Heart left ventricle (tissue), 13 donors: ENCODE results near the gene NCL.

Source experiments
- CTCF ChIP-seq, 12 donors: fragments of 200-600 bp; sonication (generic) in 4 of 12; IDR thresholded peaks; one replicate each; pipeline versions ENCODE4 v1.5.0 to v1.8.0; 2018 to 2022; ENCODE audit warnings: antibody characterized with exemption in 12 of 12, mild to moderate bottlenecking in 5 of 12
- POLR2A ChIP-seq, 2 donors: fragments of 450-650 bp; IDR thresholded peaks; one replicate each; pipeline ENCODE4 v1.6.1; 2017; ENCODE audit warnings: antibody characterized with exemption in 2 of 2, mild to moderate bottlenecking in 2 of 2, moderate library complexity in 2 of 2
- donor health status: ischemic (EF 13 %, LVEDD 7.1; RV severe dilation, severe dysfunction).
- donor health status: DM: no; HTN: yes; CAD: no.
- donor health status: DM: no; HTN: no; CAD: no.
- donor health status: ischemic (EF 25% LVEDD 6.9; RV normal size, moderate dysfunction).
- donor health status: ischemic (EF 25% LVEDD 5.7; RV mildly dilated, moderate dysfunction).
- donor health status: ischemic (EF 35%, LVEDD 5.7; RV mildly dilated, moderate dysfunction).
- donor health status: nonischemic (EF 11% LVEDD 7.7; RV severe dilation, severe dysfunction).
- donor health status: DM: yes; HTN: yes; CAD: no.
- donor health status: PGD.
- donor health status: ischemic (EF 29% LVEDD 5.4; RV normal size, mild dysfunction).
- donor health status: nonischemic (EF 23%, LVEDD 6.1; RV moderate dilation, normal function).

GRCh38 chr2:231413921-231414476 is 50.3 kb downstream of the NCL start:
- TF ChIP-seq CTCF (IDR thresholded peaks at IDR 0.05) (no peak), POLR2A (IDR thresholded peaks at IDR 0.05) (no peak)
